Colonic mucosa (tissue), 4 donors: ENCODE results near the gene AKAP6. TPM values are rescaled to one million over a fixed set of nuclear protein-coding genes. Genes with fewer than 3 reads are reported as not detected.

Experiments used
- DNase-seq: peaks from one replicate; pipeline ENCODE4 v3.0.0-alpha.2; 2020
- H3K27ac ChIP-seq: fragments of 200-600 bp; one replicate; pipeline ENCODE4 v1.8.0; 2021
- H3K27me3 ChIP-seq: fragments of 200-600 bp; one replicate; pipeline ENCODE4 v1.8.0; 2021
- H3K36me3 ChIP-seq: fragments of 200-600 bp; one replicate; pipeline ENCODE4 v1.8.0; 2021
- H3K4me1 ChIP-seq: fragments of 200-600 bp; one replicate; pipeline ENCODE4 v1.8.0; 2021; ENCODE audit warnings: mild to moderate bottlenecking
- H3K4me3 ChIP-seq: fragments of 200-600 bp; one replicate; pipeline ENCODE4 v1.8.0; 2021
- H3K9ac ChIP-seq, 2 donors: one replicate each; pipeline ENCODE4 v1.7.0; 2013; ENCODE audit warnings: control low read depth in 2 of 2, low read depth in 2 of 2, low read length in 2 of 2
- H3K9me3 ChIP-seq: fragments of 200-600 bp; one replicate; pipeline ENCODE4 v1.8.0; 2021
- intact Hi-C: fragments of 100-400 bp; cut with DNase I; formaldehyde crosslinking; loops from one replicate; pipeline ENCODE4 v1.14.1; 2022
- total RNA-seq, 2 donors: library from RNA; stranded (reverse); fragmentation: NEBNext Ultra II Directional in 1 of 2; extraction: Animal tissue kit (Norgen Biotek cat#: 25700) in 1 of 2; gene quantifications; one replicate each; pipeline ENCODE4 v1.2.1, GENCODE V29; 2021
- TF ChIP-seq, protein P1 (sequence below): fragments of 200-600 bp; IDR thresholded peaks from one replicate; pipeline ENCODE4 v1.8.0; 2022; ENCODE audit warnings: antibody characterized with exemption, mild to moderate bottlenecking
- donor health status: healthy.
- donor health status: DM: no; HTN: no; CAD: no.
- donor health status: DM: no; HTN: no; CAD: no.

AKAP6 gene
- total RNA-seq, 2 donors from 2014 or later: 1.3 to 10.3 TPM

GRCh38 chr14:32623300-32624093 is 294.4 kb downstream of the AKAP6 start:
- Histone ChIP-seq H3K36me3 (no peaks in the 10 kb centered on the region), H3K27ac (no peak overlapping the region), H3K4me3 (no peak overlapping the region), H3K9me3 (no peaks in the 10 kb centered on the region), H3K4me1 (no peaks in the 10 kb centered on the region), H3K27me3 (no peaks in the 10 kb centered on the region), H3K9ac (no peak overlapping the region)
- no peak for DNase-seq
- TF ChIP-seq, protein P1, sequence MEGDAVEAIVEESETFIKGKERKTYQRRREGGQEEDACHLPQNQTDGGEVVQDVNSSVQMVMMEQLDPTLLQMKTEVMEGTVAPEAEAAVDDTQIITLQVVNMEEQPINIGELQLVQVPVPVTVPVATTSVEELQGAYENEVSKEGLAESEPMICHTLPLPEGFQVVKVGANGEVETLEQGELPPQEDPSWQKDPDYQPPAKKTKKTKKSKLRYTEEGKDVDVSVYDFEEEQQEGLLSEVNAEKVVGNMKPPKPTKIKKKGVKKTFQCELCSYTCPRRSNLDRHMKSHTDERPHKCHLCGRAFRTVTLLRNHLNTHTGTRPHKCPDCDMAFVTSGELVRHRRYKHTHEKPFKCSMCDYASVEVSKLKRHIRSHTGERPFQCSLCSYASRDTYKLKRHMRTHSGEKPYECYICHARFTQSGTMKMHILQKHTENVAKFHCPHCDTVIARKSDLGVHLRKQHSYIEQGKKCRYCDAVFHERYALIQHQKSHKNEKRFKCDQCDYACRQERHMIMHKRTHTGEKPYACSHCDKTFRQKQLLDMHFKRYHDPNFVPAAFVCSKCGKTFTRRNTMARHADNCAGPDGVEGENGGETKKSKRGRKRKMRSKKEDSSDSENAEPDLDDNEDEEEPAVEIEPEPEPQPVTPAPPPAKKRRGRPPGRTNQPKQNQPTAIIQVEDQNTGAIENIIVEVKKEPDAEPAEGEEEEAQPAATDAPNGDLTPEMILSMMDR: no peak
- intact Hi-C loops: no loop called here

- no peaks in the 10 kb centered on the region for H3K4me1 ChIP-seq
- DNase-seq: no peak
- H3K4me3 ChIP-seq: no peak overlapping the region
- TF ChIP-seq, protein P1: no peak
- H3K9me3 ChIP-seq: no peaks in the 10 kb centered on the region
- H3K27me3 ChIP-seq: no peaks in the 10 kb centered on the region
- intact Hi-C loops: no loop called here
- H3K9ac ChIP-seq: no peak overlapping the region
- no peaks in the 10 kb centered on the region for H3K36me3 ChIP-seq
- no peak overlapping the region for H3K27ac ChIP-seq
Measured at GRCh38 chr14:32625211-32625610, 296.1 kb downstream of the AKAP6 start.

DNA sequence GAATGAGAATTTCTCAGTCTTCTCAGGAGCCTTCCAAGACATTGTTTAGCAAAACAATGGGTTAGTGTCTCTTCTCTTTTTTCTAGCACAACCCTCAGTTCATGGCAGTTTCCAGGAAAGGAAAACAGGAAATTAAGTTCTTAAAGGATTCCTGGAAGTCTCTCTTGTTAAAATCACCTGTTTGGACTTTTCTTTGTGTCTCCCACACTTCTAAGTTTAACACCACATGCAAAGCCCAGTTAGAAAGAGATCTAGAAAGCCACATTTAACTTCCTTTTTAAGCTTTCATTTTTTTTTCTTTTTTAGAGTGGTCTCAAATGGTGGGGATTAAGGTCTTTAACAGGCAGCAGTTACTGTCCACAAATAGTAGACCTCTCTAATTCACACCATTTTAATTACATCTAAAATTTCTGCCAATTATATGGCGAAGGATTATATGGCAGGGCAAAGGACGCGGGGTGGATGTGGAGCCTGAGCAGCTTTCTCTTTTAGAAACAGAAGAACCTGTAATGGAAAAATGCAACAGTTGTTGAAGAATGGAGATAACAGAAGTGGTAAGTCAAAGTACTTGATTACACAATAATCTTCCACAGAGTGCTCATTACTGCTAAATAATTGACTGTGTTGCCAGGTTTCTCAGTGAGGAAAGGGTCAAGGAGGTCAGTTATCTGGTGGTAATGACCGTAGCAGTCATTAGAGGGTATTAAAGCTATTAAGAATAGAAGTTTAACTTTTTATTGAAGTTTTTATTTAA is 298.6 kb downstream of the AKAP6 start:
- Histone ChIP-seq H3K4me1 (no peaks in the 10 kb centered on the region), H3K27me3 (no peaks in the 10 kb centered on the region), H3K9me3 (no peaks in the 10 kb centered on the region), H3K27ac (no peak overlapping the region), H3K4me3 (no peak overlapping the region), H3K9ac (no peak overlapping the region), H3K36me3 (no peaks in the 10 kb centered on the region)
- intact Hi-C loops: no loop called here
- DNase-seq: no peak
- TF ChIP-seq, protein P1: no peak

DNA sequence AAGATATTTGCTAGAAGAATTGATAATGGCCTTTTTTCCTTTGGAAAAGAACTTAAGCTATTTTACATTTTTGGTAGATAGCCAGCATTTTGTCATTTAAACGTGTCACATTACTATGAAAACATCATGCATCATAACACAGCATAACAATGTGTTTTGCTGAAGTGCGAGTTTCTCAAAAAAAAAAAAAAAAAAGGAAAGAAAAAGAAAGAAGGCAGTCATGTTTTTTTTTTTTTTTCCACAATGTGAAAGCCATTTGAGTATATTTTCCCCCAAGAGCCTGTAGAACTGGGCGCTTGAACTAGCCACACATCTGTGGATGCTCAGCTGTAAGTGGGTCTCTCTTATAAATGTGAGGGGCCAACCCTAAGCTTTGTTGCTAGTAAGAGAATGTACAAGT is 300.1 kb downstream of the AKAP6 start:
- Histone ChIP-seq H3K9me3 (no peaks in the 10 kb centered on the region), H3K27me3 (no peaks in the 10 kb centered on the region), H3K4me3 (no peak overlapping the region), H3K9ac (no peak overlapping the region), H3K36me3 (no peaks in the 10 kb centered on the region), H3K27ac (no peak overlapping the region), H3K4me1 (no peaks in the 10 kb centered on the region)
- DNase-seq: no peak
- intact Hi-C loops: no loop called here
- TF ChIP-seq, protein P1: no peak

GRCh38 chr14:32630701-32631100 is 301.6 kb downstream of the AKAP6 start:
- no peaks in the 10 kb centered on the region for H3K36me3 ChIP-seq
- no peak overlapping the region for H3K9ac ChIP-seq
- intact Hi-C loops: no loop called here
- no peaks in the 10 kb centered on the region for H3K4me1 ChIP-seq
- H3K27ac ChIP-seq: no peak overlapping the region
- TF ChIP-seq, protein P1: no peak
- H3K27me3 ChIP-seq: no peaks in the 10 kb centered on the region
- no peak overlapping the region for H3K4me3 ChIP-seq
- DNase-seq: no peak
- H3K9me3 ChIP-seq: no peaks in the 10 kb centered on the region
